Esophagus muscularis mucosa (tissue), 4 donors: ENCODE results near the gene LINC01488. TPM values are rescaled to one million over a fixed set of nuclear protein-coding genes. Genes with fewer than 3 reads are reported as not detected.

Experiments
- DNase-seq: peaks from one replicate; pipeline ENCODE4 v3.0.0-alpha.2; 2017; ENCODE audit errors: extremely low spot score
- H3K27ac ChIP-seq, 4 donors: fragments of 200-600 bp; sonication (generic); replicated peaks in 1 of 4; 1 replicate in 3 of 4; 2 replicates in 1 of 4; pipeline ENCODE4 v1.5.1; 2016 to 2019; ENCODE audit warnings: mild to moderate bottlenecking in 1 of 4
- H3K27me3 ChIP-seq, 4 donors: fragments of 200-600 bp; sonication (generic); one replicate each; pipeline versions ENCODE4 v1.5.1 to v1.6.0; 2016 to 2019
- H3K36me3 ChIP-seq, 4 donors: fragments of 200-600 bp; sonication (generic); one replicate each; pipeline ENCODE4 v1.5.1; 2016 to 2019
- H3K4me1 ChIP-seq, 4 donors: fragments of 200-600 bp; sonication (generic); one replicate each; pipeline ENCODE4 v1.5.1; 2016 to 2019
- H3K4me3 ChIP-seq, 4 donors: fragments of 200-600 bp; sonication (generic); 1 replicate in 2 of 4; 2 replicates in 2 of 4; pipeline ENCODE4 v1.5.1; 2016 to 2019; ENCODE audit warnings: mild to moderate bottlenecking in 4 of 4, moderate library complexity in 1 of 4
- H3K9me3 ChIP-seq, 4 donors: fragments of 200-600 bp; sonication (generic); 1 replicate in 3 of 4; 2 replicates in 1 of 4; pipeline ENCODE4 v1.5.1; 2016 to 2019
- CTCF ChIP-seq, 3 experiments: fragments of 200-600 bp in 2 of 3; fragments of 450-650 bp in 1 of 3; sonication (generic) in 2 of 3; IDR thresholded peaks; one replicate each; pipeline ENCODE4 v1.5.1; 2017 to 2019; ENCODE audit warnings: antibody characterized with exemption in 3 of 3, mild to moderate bottlenecking in 2 of 3, moderate library complexity in 1 of 3
- EP300 ChIP-seq: sonication (generic); formaldehyde crosslinking; IDR thresholded peaks from one replicate; pipeline ENCODE4 v1.6.1; 2017; ENCODE audit warnings: antibody characterized with exemption
- POLR2A ChIP-seq: fragments of 450-650 bp; IDR thresholded peaks from one replicate; pipeline ENCODE4 v1.6.1; 2017; ENCODE audit warnings: antibody characterized with exemption, moderate library complexity, mild to moderate bottlenecking, low read depth
- POLR2AphosphoS5 ChIP-seq, 2 donors: sonication (generic); formaldehyde crosslinking; IDR thresholded peaks; one replicate each; pipeline ENCODE4 v1.6.1; 2017; ENCODE audit warnings: antibody characterized with exemption in 2 of 2
- WGBS: methylation state at CpG from one replicate; pipeline ENCODE4 v1.1.5; 2018; 5-methylcytosine and 5-hydroxymethylcytosine counted together
- intact Hi-C: fragments of 100-400 bp; cut with DNase I; formaldehyde crosslinking; loops from one replicate; pipeline ENCODE4 v1.15.1; 2023
- total RNA-seq, 4 donors: library from RNA; depleted of rRNA; stranded (reverse); fragments of >200 nt; gene quantifications; one replicate each; pipeline versions ENCODE4 v1.1.0 to v1.2.1, GENCODE V29; 2016

Gene LINC01488
- total RNA-seq, 4 donors from 2014 or later: not detected

- DNase-seq: no peak
- 90% methylated on average over 12 of the region's 12 CpGs for WGBS
Measured at GRCh38 chr11:69515271-69516245, 34.1 kb downstream of the LINC01488 start.

GRCh38 chr11:69516526-69516925, 35.1 kb downstream of the LINC01488 start:
- intact Hi-C loops: no loop called here
- Histone ChIP-seq H3K27ac (no peak overlapping the region), H3K36me3 (no peaks in the 10 kb centered on the region), H3K9me3 (peaks cover 0 to 9% (median 4%) of the 10 kb centered on the region in 4 donors), H3K4me3 (no peak overlapping the region), H3K4me1 (no peaks in the 10 kb centered on the region), H3K27me3 (no peaks in the 10 kb centered on the region)
- 87% methylated on average over 3 of the region's 3 CpGs for WGBS
- TF ChIP-seq CTCF (IDR thresholded peaks at IDR 0.05) (no peak), EP300 (no peak), POLR2A (no peak), POLR2AphosphoS5 (IDR thresholded peaks at IDR 0.05) (no peak)
- no peak for DNase-seq

More at GRCh38 chr11:69515271-69516245, 34.1 kb downstream of the LINC01488 start:
- H3K36me3 ChIP-seq: no peaks in the 10 kb centered on the region
- no peaks in the 10 kb centered on the region for H3K27me3 ChIP-seq
- TF ChIP-seq EP300: no peak
- TF ChIP-seq CTCF (IDR thresholded peaks at IDR 0.05): no peak
- TF ChIP-seq POLR2A: no peak
- intact Hi-C loops: no loop called here
- peaks cover 0 to 9% (median 4%) of the 10 kb centered on the region in 4 donors for H3K9me3 ChIP-seq
- H3K4me3 ChIP-seq: no peak overlapping the region
- no peak overlapping the region for H3K27ac ChIP-seq
- H3K4me1 ChIP-seq: peaks cover 0 to 1% (median 0%) of the 10 kb centered on the region in 4 donors

GRCh38 chr11:69518081-69518950, 36.9 kb downstream of the LINC01488 start:
- DNase-seq: no peak
- Histone ChIP-seq H3K9me3 (peaks cover 0 to 9% (median 4%) of the 10 kb centered on the region in 4 donors), H3K4me1 (no peaks in the 10 kb centered on the region), H3K4me3 (no peak overlapping the region), H3K27ac (no peak overlapping the region), H3K36me3 (no peaks in the 10 kb centered on the region), H3K27me3 (no peaks in the 10 kb centered on the region)
- 75% methylated on average over 5 of the region's 5 CpGs for WGBS
- TF ChIP-seq EP300: no peak
- TF ChIP-seq CTCF (IDR thresholded peaks at IDR 0.05): no peak
- TF ChIP-seq POLR2AphosphoS5 (IDR thresholded peaks at IDR 0.05): no peak
- no peak for TF ChIP-seq POLR2A
- intact Hi-C loops: no loop called here

- H3K27ac ChIP-seq: no peak overlapping the region
- H3K9me3 ChIP-seq: peaks cover 0 to 9% (median 4%) of the 10 kb centered on the region in 4 donors
- no peak for DNase-seq
- H3K4me1 ChIP-seq: no peaks in the 10 kb centered on the region
- no peaks in the 10 kb centered on the region for H3K36me3 ChIP-seq
- H3K4me3 ChIP-seq: no peak overlapping the region
- intact Hi-C loops: no loop called here
- 94% methylated on average over 1 of the region's 1 CpG for WGBS
- TF ChIP-seq EP300: no peak
- H3K27me3 ChIP-seq: peaks cover 0 to 7% (median 0%) of the 10 kb centered on the region in 4 donors
Measured at GRCh38 chr11:69520186-69520916, 38.9 kb downstream of the LINC01488 start.
